IMR-90 (cell line): ENCODE results near the gene TSPAN31. TPM values are rescaled to one million over a fixed set of nuclear protein-coding genes. Genes with fewer than 3 reads are reported as not detected.

Source experiments
- ATAC-seq: fragments of 200-7000 bp; cut with Tn5 transposase; 2 replicates; pipeline ENCODE4 v1.9.1; 2020; ENCODE audit warnings: low read depth, mild to moderate bottlenecking, moderate library complexity
- BruUV-seq: library from RNA; stranded (reverse); fragments of 400-500 nt; replicated peaks from 2 replicates; lab custom pipeline; 2021; lab: Mats Ljungman, UMichigan
- CTCF ChIA-PET: fragments of 300-600 bp; formaldehyde crosslinking; extraction: SDS; loops from one replicate; lab custom pipeline; 2021; ENCODE audit warnings: antibody characterized with exemption; lab: Yijun Ruan, JAX
- POLR2A ChIA-PET: fragments of 300-600 bp; sonication (Branson Sonifier 250); formaldehyde crosslinking; loops from one replicate; lab custom pipeline; 2022; ENCODE audit warnings: antibody characterized with exemption; ENCODE audit not compliant: unreplicated experiment; lab: Charles Lee
- DNase-seq: peaks from one replicate; pipeline ENCODE4 v3.0.0; 2013
- H2AFZ ChIP-seq: replicated peaks from 2 replicates; pipeline ENCODE3; 2013; ENCODE audit warnings: low read length, mild to moderate bottlenecking; ENCODE audit not compliant: poor library complexity
- H2AK5ac ChIP-seq: 2 replicates; pipeline ENCODE4 v1.6.1; 2013; ENCODE audit warnings: low read depth, low read length, inconsistent platforms
- H2AK9ac ChIP-seq: replicated peaks from 2 replicates; pipeline ENCODE3; 2013; ENCODE audit warnings: mild to moderate bottlenecking, low read depth, low read length, moderate library complexity; ENCODE audit not compliant: poor library complexity
- H2BK120ac ChIP-seq: 2 replicates; pipeline ENCODE4 v1.6.1; 2013; ENCODE audit warnings: low read depth, low read length, inconsistent platforms
- H2BK15ac ChIP-seq: 3 replicates; pipeline ENCODE4 v1.6.1; 2013; ENCODE audit warnings: low read depth, low read length, inconsistent platforms
- H2BK20ac ChIP-seq: 2 replicates; pipeline ENCODE4 v1.6.1; 2013; ENCODE audit warnings: low read depth, mild to moderate bottlenecking, inconsistent platforms, low read length, moderate library complexity
- H2BK5ac ChIP-seq: 2 replicates; pipeline ENCODE4 v1.6.1; 2013; ENCODE audit warnings: mild to moderate bottlenecking, low read depth, low read length, inconsistent platforms; ENCODE audit not compliant: poor library complexity, severe bottlenecking
- H3K14ac ChIP-seq: replicated peaks from 2 replicates; pipeline ENCODE4 v1.6.1; 2013; ENCODE audit warnings: low read depth, low read length, inconsistent platforms
- H3K18ac ChIP-seq: 2 replicates; pipeline ENCODE4 v1.6.1; 2013; ENCODE audit warnings: low read depth, low read length, control low read depth
- H3K23ac ChIP-seq: 2 replicates; pipeline ENCODE4 v1.6.1; 2013; ENCODE audit warnings: low read depth, low read length, inconsistent platforms
- H3K27ac ChIP-seq: 2 replicates; pipeline ENCODE4 v1.5.1; 2013; ENCODE audit warnings: mild to moderate bottlenecking, control low read depth, low read length; ENCODE audit not compliant: insufficient read depth
- H3K27me3 ChIP-seq: 2 replicates; pipeline ENCODE4 v1.6.1; 2013; ENCODE audit warnings: low read length; ENCODE audit not compliant: control insufficient read depth, insufficient read depth
- H3K36me3 ChIP-seq: 2 replicates; pipeline ENCODE4 v1.6.1; 2013; ENCODE audit warnings: low read length, mixed read lengths; ENCODE audit not compliant: control insufficient read depth, insufficient read depth
- H3K4ac ChIP-seq: 2 replicates; pipeline ENCODE4 v1.6.1; 2013; ENCODE audit warnings: low read depth, low read length, inconsistent platforms
- H3K4me1 ChIP-seq: 2 replicates; pipeline ENCODE4 v1.6.1; 2013; ENCODE audit warnings: low read length, mixed read lengths; ENCODE audit not compliant: control insufficient read depth, insufficient read depth
- H3K4me2 ChIP-seq: 2 replicates; pipeline ENCODE4 v1.6.1; 2013; ENCODE audit warnings: low read depth, mild to moderate bottlenecking, control low read depth, low read length, moderate library complexity
- H3K4me3 ChIP-seq: 2 replicates; pipeline ENCODE4 v1.5.1; 2013; ENCODE audit warnings: low read depth, mild to moderate bottlenecking, control low read depth, low read length, moderate library complexity; ENCODE audit not compliant: insufficient read depth
- H3K56ac ChIP-seq: 2 replicates; pipeline ENCODE4 v1.6.1; 2013; ENCODE audit warnings: low read length, inconsistent platforms; ENCODE audit not compliant: insufficient read depth; ENCODE audit errors: extremely low read depth
- H3K79me1 ChIP-seq, 2 experiments: 2 replicates each; pipeline ENCODE4 v1.6.1; 2013; ENCODE audit warnings: low read length in 2 of 2, inconsistent platforms in 1 of 2, low read depth in 1 of 2
- H3K9ac ChIP-seq: 2 replicates; pipeline ENCODE4 v1.6.1; 2013; ENCODE audit warnings: low read depth, low read length, control low read depth
- H3K9me1 ChIP-seq: 2 replicates; pipeline ENCODE4 v1.6.1; 2013; ENCODE audit warnings: low read length, inconsistent platforms; ENCODE audit not compliant: insufficient read depth
- H3K9me3 ChIP-seq: 2 replicates; pipeline ENCODE4 v1.6.1; 2013; ENCODE audit warnings: low read length; ENCODE audit not compliant: control insufficient read depth, insufficient read depth
- H4K20me1 ChIP-seq: 2 replicates; pipeline ENCODE4 v1.6.1; 2013; ENCODE audit warnings: low read length, inconsistent platforms; ENCODE audit not compliant: insufficient read depth
- H4K5ac ChIP-seq: 2 replicates; pipeline ENCODE4 v1.6.1; 2013; ENCODE audit warnings: mild to moderate bottlenecking, low read depth, low read length, control low read depth
- H4K8ac ChIP-seq, 2 experiments: 2 replicates each; pipeline ENCODE4 v1.6.1; 2013; ENCODE audit warnings: low read depth in 2 of 2, low read length in 2 of 2, control low read depth in 1 of 2, inconsistent platforms in 1 of 2
- H4K91ac ChIP-seq: 2 replicates; pipeline ENCODE4 v1.6.1; 2013; ENCODE audit warnings: low read depth, low read length, inconsistent platforms; ENCODE audit not compliant: insufficient read depth
- BHLHE40 ChIP-seq: fragments of 150-350 bp; IDR thresholded peaks from 2 replicates; pipeline ENCODE4 v1.6.1; 2016; ENCODE audit warnings: mild to moderate bottlenecking, low read depth, low read length
- CEBPB ChIP-seq: IDR thresholded peaks from 2 replicates; pipeline ENCODE4 v1.6.1; 2012; ENCODE audit warnings: low read depth, low read length, improper control_type of control experiment
- CHD1 ChIP-seq: IDR thresholded peaks from 2 replicates; pipeline ENCODE4 v1.6.1; 2012; ENCODE audit warnings: low read depth, low read length, improper control_type of control experiment
- CTCF ChIP-seq: conservative IDR thresholded peaks from 2 replicates; pipeline ENCODE4 v1.5.1; 2012; ENCODE audit warnings: mild to moderate bottlenecking, low read depth, low read length, improper control_type of control experiment
- ELK1 ChIP-seq: fragments of 150-350 bp; IDR thresholded peaks from 2 replicates; pipeline ENCODE4 v1.6.1; 2016; ENCODE audit warnings: low read depth, mild to moderate bottlenecking, low read length, moderate library complexity, borderline replicate concordance
- FOS ChIP-seq: fragments of 150-350 bp; IDR thresholded peaks from 2 replicates; pipeline ENCODE4 v1.6.1; 2016; ENCODE audit warnings: low read depth, low read length
- MAFK ChIP-seq: IDR thresholded peaks from 2 replicates; pipeline ENCODE4 v1.6.1; 2012; ENCODE audit warnings: low read depth, low read length, improper control_type of control experiment
- MAZ ChIP-seq: IDR thresholded peaks from 2 replicates; pipeline ENCODE4 v1.6.1; 2012; ENCODE audit warnings: low read depth, mild to moderate bottlenecking, low read length, improper control_type of control experiment, moderate library complexity, borderline replicate concordance
- MXI1 ChIP-seq: IDR thresholded peaks from 2 replicates; pipeline ENCODE4 v1.6.1; 2012; ENCODE audit warnings: low read depth, mild to moderate bottlenecking, low read length, moderate library complexity, borderline replicate concordance
- NFE2L2 ChIP-seq: fragments of 150-350 bp; IDR thresholded peaks from 2 replicates; pipeline ENCODE4 v1.6.1; 2016; ENCODE audit warnings: low read depth, mild to moderate bottlenecking, low read length
- POLR2A ChIP-seq: IDR thresholded peaks from 2 replicates; pipeline ENCODE4 v1.6.1; 2012; ENCODE audit warnings: mild to moderate bottlenecking, low read depth, low read length
- RAD21 ChIP-seq: IDR thresholded peaks from 2 replicates; pipeline ENCODE4 v1.6.1; 2012; ENCODE audit warnings: low read length, improper control_type of control experiment
- RCOR1 ChIP-seq: IDR thresholded peaks from 2 replicates; pipeline ENCODE4 v1.6.1; 2012; ENCODE audit warnings: mild to moderate bottlenecking, low read length, improper control_type of control experiment; ENCODE audit not compliant: insufficient replicate concordance
- RFX5 ChIP-seq: IDR thresholded peaks from 2 replicates; pipeline ENCODE4 v1.8.0; 2012; ENCODE audit warnings: low read depth, mild to moderate bottlenecking, low read length, moderate library complexity
- SMC3 ChIP-seq: fragments of 150-350 bp; IDR thresholded peaks from 2 replicates; pipeline ENCODE4 v1.6.1; 2016; ENCODE audit warnings: low read depth, mild to moderate bottlenecking, antibody characterized with exemption, low read length, moderate library complexity
- USF2 ChIP-seq: fragments of 150-350 bp; IDR thresholded peaks from 2 replicates; pipeline ENCODE4 v1.6.1; 2017; ENCODE audit warnings: mild to moderate bottlenecking, antibody characterized with exemption, low read length, low read depth
- WGBS, 2 experiments: methylation state at CpG; one replicate each; pipeline versions ENCODE4 v1.1.5 to v1.1.7; 2013; ENCODE audit warnings: missing lambda C conversion rate in 2 of 2; ENCODE audit not compliant: insufficient read length in 1 of 2; ENCODE audit errors: extremely low coverage in 2 of 2; 5-methylcytosine and 5-hydroxymethylcytosine counted together
- dilution Hi-C: fragments of 300-500 bp; cut with HindIII; formaldehyde crosslinking; loops from one replicate; pipeline ENCODE4 v1.14.3; 2018; ENCODE audit warnings: low sequenced_read_pairs; ENCODE audit not compliant: unreplicated experiment
- in situ Hi-C: fragments of 300-500 bp; cut with MboI; formaldehyde crosslinking; loops from 3 replicates; pipeline ENCODE4 v1.14.3; 2019; ENCODE audit warnings: low sequenced_read_pairs, inconsistent platforms, mixed read lengths
- intact Hi-C: fragments of 100-400 bp; cut with micrococcal nuclease; formaldehyde crosslinking; loops from 2 replicates; pipeline ENCODE4 v1.10.0; 2022
- polyA plus RNA-seq, 3 experiments: library from polyadenylated mRNA; depleted of rRNA; stranded (reverse); fragments of >200 nt; gene quantifications; 2 replicates each; pipeline ENCODE4 v1.2.3, GENCODE V29; 2012; ENCODE audit warnings: low replicate concordance in 1 of 3
- total RNA-seq: library from RNA; depleted of rRNA; stranded (reverse); fragments of >200 nt; gene quantifications from 2 replicates; pipeline ENCODE4 v1.2.3, GENCODE V29; 2012

TSPAN31 gene
- total and polyA plus RNA-seq, 2 of the 4 experiments (the other 2 are of a cell fraction), result 12.3 to 71.2 TPM

GRCh38 chr12:57739914-57740538, 4.8 kb upstream of the TSPAN31 start:
- H2AK5ac ChIP-seq, result no peak overlapping the region
- H3K56ac ChIP-seq, result no peak overlapping the region
- H4K20me1 ChIP-seq, result 0 out of 2 replicates have a peak, but pooled peaks cover 3% of the 10 kb centered on the region
- no peak overlapping the region for H3K23ac ChIP-seq
- peaks cover 0 to 5% of the 10 kb centered on the region in 2 experiments; a peak in 2 of 4 replicates for H3K79me1 ChIP-seq
- 17% methylated on average over 2 of the region's 10 CpGs; no CpG with 5 or more reads in 1 of the 2 experiments for WGBS, 2 experiments
- ChIA-PET CTCF (no interaction called here), POLR2A (no interaction called here)
- no peak overlapping the region for H3K4me2 ChIP-seq
- H4K5ac ChIP-seq, result no peak overlapping the region
- in situ Hi-C loops (loop anchor here (10.0 kb wide), 1 partner anchor 155 kb away; no protein-coding TSS in a partner anchor), intact Hi-C loops (loop anchor here (5.0 kb wide), 1 partner anchor 158 kb away; no protein-coding TSS in a partner anchor), dilution Hi-C loops (no loop called here)
- H3K4me1 ChIP-seq, result 0 out of 2 replicates have a peak, but pooled peaks cover 3% of the 10 kb centered on the region
- DNase-seq (no peak), ATAC-seq (no peak)
- H3K14ac ChIP-seq, result no peak overlapping the region
- H2AK9ac ChIP-seq, result no peak overlapping the region
- no peak for TF ChIP-seq BHLHE40
- TF ChIP-seq NFE2L2, result no peak
- no peak for TF ChIP-seq FOS
- no peak for TF ChIP-seq ELK1
- no peak for TF ChIP-seq CEBPB
- no peak for TF ChIP-seq CHD1
- no peak for TF ChIP-seq RAD21
- no peak for TF ChIP-seq SMC3
- TF ChIP-seq RFX5, result no peak
- TF ChIP-seq MXI1, result no peak
- no peak for TF ChIP-seq RCOR1
- TF ChIP-seq POLR2A, result no peak
- no peak for TF ChIP-seq MAZ
- TF ChIP-seq MAFK, result no peak
- TF ChIP-seq USF2, result no peak
- no peak for TF ChIP-seq CTCF
- H3K9ac ChIP-seq, result no peak overlapping the region
- H2BK15ac ChIP-seq, result no peak overlapping the region
- H3K36me3 ChIP-seq, result no peaks in the 10 kb centered on the region
- no peak overlapping the region for H3K27ac ChIP-seq
- peaks cover 68% of the 10 kb centered on the region for H3K27me3 ChIP-seq
- no peak overlapping the region for H4K91ac ChIP-seq
- H2AFZ ChIP-seq, result no peak overlapping the region
- H3K18ac ChIP-seq, result no peak overlapping the region
- H2BK5ac ChIP-seq, result no peak overlapping the region
- H4K8ac ChIP-seq, result no peak overlapping the region
- H2BK120ac ChIP-seq, result no peak overlapping the region
- H3K9me1 ChIP-seq, result no peaks in the 10 kb centered on the region
- H3K4ac ChIP-seq, result no peak overlapping the region
- H3K9me3 ChIP-seq, result peaks cover 2% of the 10 kb centered on the region; the same call in 1 of the 2 replicates
- BruUV-seq, result no TSS peak
- H3K4me3 ChIP-seq, result no peak overlapping the region
- no peak overlapping the region for H2BK20ac ChIP-seq
